H1 (cell line): ENCODE results near the gene C17orf113. TPM values are rescaled to one million over a fixed set of nuclear protein-coding genes. Genes with fewer than 3 reads are reported as not detected.

Experiments
- CTCF ChIA-PET: fragments of 300-600 bp; sonication (Branson Sonifier 250); formaldehyde crosslinking; loops from one replicate; lab custom pipeline; 2021; ENCODE audit not compliant: partially characterized antibody; lab: Charles Lee
- POLR2A ChIA-PET: fragments of 300-600 bp; sonication (Branson Sonifier 250); formaldehyde crosslinking; loops from one replicate; lab custom pipeline; 2021; ENCODE audit warnings: inconsistent platforms; ENCODE audit not compliant: partially characterized antibody; lab: Charles Lee
- DNase-seq, 2 experiments: peaks; one replicate each; pipeline versions ENCODE4 v3.0.0 to v3.0.0-alpha.2; 2010 to 2022; ENCODE audit warnings: low spot score in 2 of 2, low read depth in 1 of 2, mixed read lengths in 1 of 2
- FAIRE-seq: peaks from 2 replicates; lab custom pipeline; 2011; peaks lifted over from hg19 to GRCh38; lab: Jason Lieb, UNC
- H2AFZ ChIP-seq: 2 replicates; pipeline ENCODE4 v1.8.1; 2012; ENCODE audit warnings: low read length, inconsistent platforms
- H2AK5ac ChIP-seq: 2 replicates; pipeline ENCODE4 v1.6.1; 2013; ENCODE audit warnings: low read depth, low read length
- H2BK120ac ChIP-seq: replicated peaks from 2 replicates; pipeline ENCODE3; 2013; ENCODE audit warnings: low read depth, low read length, inconsistent platforms
- H2BK12ac ChIP-seq: 2 replicates; pipeline ENCODE4 v1.6.1; 2013; ENCODE audit warnings: low read depth, low read length
- H2BK15ac ChIP-seq: 2 replicates; pipeline ENCODE4 v1.6.1; 2013; ENCODE audit warnings: low read length
- H2BK20ac ChIP-seq: 2 replicates; pipeline ENCODE4 v1.6.1; 2013; ENCODE audit warnings: low read length
- H2BK5ac ChIP-seq: 2 replicates; pipeline ENCODE4 v1.6.1; 2013; ENCODE audit warnings: low read depth, low read length
- H3K14ac ChIP-seq: 2 replicates; pipeline ENCODE4 v1.6.1; 2013; ENCODE audit warnings: inconsistent platforms; ENCODE audit not compliant: insufficient read length
- H3K18ac ChIP-seq: 2 replicates; pipeline ENCODE4 v1.6.1; 2013; ENCODE audit warnings: low read length; ENCODE audit errors: extremely low read depth
- H3K23ac ChIP-seq: 2 replicates; pipeline ENCODE4 v1.6.1; 2013; ENCODE audit warnings: inconsistent platforms; ENCODE audit not compliant: insufficient read length
- H3K23me2 ChIP-seq: 2 replicates; pipeline ENCODE4 v1.6.1; 2013; ENCODE audit warnings: low read depth, low read length
- H3K27ac ChIP-seq: 2 replicates; pipeline ENCODE4 v1.6.1; 2011; ENCODE audit warnings: low read depth, low read length, inconsistent platforms
- H3K27me3 ChIP-seq, 4 experiments: replicated peaks in 1 of 4; 1 replicate in 1 of 4; 2 replicates in 3 of 4; pipeline versions ENCODE4 v1.6.1 to v1.8.1; 2011 to 2013; ENCODE audit warnings: low read length in 3 of 4, mild to moderate bottlenecking in 3 of 4, inconsistent platforms in 2 of 4, mixed read lengths in 2 of 4, moderate library complexity in 1 of 4; ENCODE audit not compliant: control insufficient read depth in 3 of 4, insufficient read depth in 3 of 4; ENCODE audit errors: extremely low read depth in 1 of 4
- H3K36me3 ChIP-seq, 4 experiments: 2 replicates each; pipeline versions ENCODE4 v1.6.1 to v1.8.1; 2011 to 2013; ENCODE audit warnings: mild to moderate bottlenecking in 4 of 4, low read length in 3 of 4, moderate library complexity in 2 of 4, control low read depth in 1 of 4, inconsistent platforms in 1 of 4; ENCODE audit not compliant: insufficient read depth in 4 of 4, control insufficient read depth in 2 of 4
- H3K4ac ChIP-seq: replicated peaks from 2 replicates; pipeline ENCODE3; 2013; ENCODE audit warnings: low read length, low read depth, mixed read lengths, inconsistent platforms; ENCODE audit not compliant: insufficient read length
- H3K4me1 ChIP-seq, 4 experiments: replicated peaks in 1 of 4; 1 replicate in 1 of 4; 2 replicates in 3 of 4; pipeline versions ENCODE4 v1.6.1 to v1.8.1; 2011 to 2013; ENCODE audit warnings: low read length in 3 of 4, inconsistent platforms in 2 of 4, mixed read lengths in 1 of 4; ENCODE audit not compliant: insufficient read depth in 4 of 4, control insufficient read depth in 3 of 4
- H3K4me2 ChIP-seq, 2 experiments: 2 replicates each; pipeline versions ENCODE4 v1.6.1 to v1.8.1; 2011 to 2013; ENCODE audit warnings: low read depth in 2 of 2, low read length in 2 of 2, control low read depth in 1 of 2, inconsistent platforms in 1 of 2, mild to moderate bottlenecking in 1 of 2; ENCODE audit not compliant: insufficient read depth in 1 of 2
- H3K4me3 ChIP-seq, 4 experiments: fragments of 200-600, 300-600 bp in 1 of 4; sonication (generic), shearing (Covaris generic), sonication (Bioruptor Twin) in 1 of 4; 2 replicates each; pipeline versions ENCODE4 v1.5.1 to v1.8.1; 2011 to 2016; ENCODE audit warnings: low read length in 4 of 4, low read depth in 3 of 4, control low read depth in 2 of 4, inconsistent platforms in 2 of 4, mild to moderate bottlenecking in 2 of 4, mixed read lengths in 1 of 4, moderate library complexity in 1 of 4; ENCODE audit not compliant: insufficient read depth in 2 of 4; ENCODE audit errors: extremely low read depth in 1 of 4
- H3K56ac ChIP-seq: replicated peaks from 2 replicates; pipeline ENCODE3; 2013; ENCODE audit warnings: low read depth, mild to moderate bottlenecking, mixed read lengths, low read length, inconsistent platforms; ENCODE audit not compliant: insufficient read length
- H3K79me1 ChIP-seq: 2 replicates; pipeline ENCODE4 v1.6.1; 2013; ENCODE audit warnings: low read depth, low read length, control low read depth
- H3K79me2 ChIP-seq, 2 experiments: 2 replicates each; pipeline versions ENCODE4 v1.6.1 to v1.8.1; 2012 to 2013; ENCODE audit warnings: low read length in 2 of 2, mild to moderate bottlenecking in 2 of 2, inconsistent platforms in 1 of 2; ENCODE audit not compliant: insufficient read depth in 2 of 2, control insufficient read depth in 1 of 2
- H3K9ac ChIP-seq, 4 experiments: replicated peaks in 1 of 4; 1 replicate in 1 of 4; 2 replicates in 3 of 4; pipeline versions ENCODE4 v1.6.1 to v1.8.1; 2011 to 2013; ENCODE audit warnings: low read depth in 3 of 4, low read length in 3 of 4, control low read depth in 2 of 4, mild to moderate bottlenecking in 2 of 4, moderate library complexity in 2 of 4, inconsistent platforms in 1 of 4; ENCODE audit errors: extremely low read depth in 1 of 4
- H3K9me3 ChIP-seq, 2 experiments: 2 replicates each; pipeline versions ENCODE4 v1.6.1 to v1.8.1; 2012 to 2013; ENCODE audit warnings: mild to moderate bottlenecking in 2 of 2, moderate library complexity in 2 of 2, control low read depth in 1 of 2, inconsistent platforms in 1 of 2, low read depth in 1 of 2, low read length in 1 of 2, mixed read lengths in 1 of 2; ENCODE audit not compliant: insufficient read depth in 2 of 2
- H4K20me1 ChIP-seq, 2 experiments: replicated peaks in 1 of 2; 2 replicates each; pipeline versions ENCODE3 to v1.8.1; 2011 to 2013; ENCODE audit warnings: inconsistent platforms in 2 of 2, low read length in 2 of 2, mild to moderate bottlenecking in 1 of 2; ENCODE audit not compliant: insufficient read depth in 2 of 2, control insufficient read depth in 1 of 2
- H4K5ac ChIP-seq: 2 replicates; pipeline ENCODE4 v1.6.1; 2013; ENCODE audit warnings: low read length, low read depth, mixed read lengths, inconsistent platforms; ENCODE audit not compliant: insufficient read length
- H4K8ac ChIP-seq: 2 replicates; pipeline ENCODE4 v1.8.0; 2013; ENCODE audit warnings: mild to moderate bottlenecking, moderate library complexity, low read length, inconsistent platforms; ENCODE audit not compliant: insufficient read depth; ENCODE audit errors: extremely low read depth
- H4K91ac ChIP-seq: replicated peaks from 2 replicates; pipeline ENCODE3; 2013; ENCODE audit warnings: low read length, mixed read lengths, inconsistent platforms; ENCODE audit not compliant: insufficient read length
- BRCA1 ChIP-seq: IDR thresholded peaks from 2 replicates; pipeline ENCODE4 v1.6.1; 2012; ENCODE audit warnings: low read depth, low read length, improper control_type of control experiment
- CBX5 ChIP-seq: fragments of 300-800, 300-1000 bp; sonication (generic); IDR thresholded peaks from 2 replicates; pipeline ENCODE4 v1.7.1; 2016; ENCODE audit warnings: antibody characterized with exemption, low read length, low read depth
- CTBP2 ChIP-seq: IDR thresholded peaks from 2 replicates; pipeline ENCODE4 v1.7.0; 2011; ENCODE audit warnings: borderline replicate concordance, mild to moderate bottlenecking, moderate library complexity, mixed read lengths, low read length; ENCODE audit not compliant: insufficient read depth, insufficient read length
- FOSL1 ChIP-seq: IDR thresholded peaks from 2 replicates; pipeline ENCODE4 v1.6.1; 2011; ENCODE audit warnings: mild to moderate bottlenecking, low read depth, low read length, moderate library complexity; ENCODE audit not compliant: insufficient read depth
- KDM5A ChIP-seq: fragments of 200-600 bp; IDR thresholded peaks from 2 replicates; pipeline ENCODE4 v1.7.1; 2012; ENCODE audit warnings: mild to moderate bottlenecking, low read length, inconsistent platforms, mixed read lengths
- MAFK ChIP-seq: IDR thresholded peaks from 2 replicates; pipeline ENCODE4 v1.6.1; 2012; ENCODE audit warnings: low read depth, mild to moderate bottlenecking, improper control_type of control experiment, low read length
- POU5F1 ChIP-seq: IDR thresholded peaks from 2 replicates; pipeline ENCODE4 v1.6.1; 2011; ENCODE audit warnings: low read depth, mild to moderate bottlenecking, low read length, moderate library complexity
- RFX5 ChIP-seq: IDR thresholded peaks from 2 replicates; pipeline ENCODE4 v1.6.1; 2011; ENCODE audit warnings: low read depth, low read length, improper control_type of control experiment, borderline replicate concordance
- SIN3A ChIP-seq, 2 experiments: IDR thresholded peaks in 1 of 2; conservative IDR thresholded peaks in 1 of 2; 2 replicates each; pipeline ENCODE4 v1.6.1; 2011 to 2012; ENCODE audit warnings: low read length in 2 of 2, improper control_type of control experiment in 1 of 2, low read depth in 1 of 2, mild to moderate bottlenecking in 1 of 2
- SP2 ChIP-seq: IDR thresholded peaks from 2 replicates; pipeline ENCODE4 v1.6.1; 2012; ENCODE audit warnings: mild to moderate bottlenecking, low read length, inconsistent platforms
- SUZ12 ChIP-seq: fragments of 200-600 bp; sonication (generic); IDR thresholded peaks from 2 replicates; pipeline ENCODE4 v1.6.1; 2012; ENCODE audit warnings: mild to moderate bottlenecking, inconsistent platforms, low read length, moderate library complexity, mixed read lengths
- WGBS, 2 experiments: shearing (Covaris generic) in 1 of 2; methylation state at CpG; one replicate each; pipeline versions ENCODE4 v1.1.6 to v1.1.7; 2013 to 2015; ENCODE audit warnings: low lambda C conversion rate in 2 of 2, mixed read lengths in 2 of 2, inconsistent platforms in 1 of 2, low coverage in 1 of 2, missing lambda C conversion rate in 1 of 2; ENCODE audit not compliant: insufficient replicate concordance in 2 of 2, insufficient coverage in 1 of 2, insufficient read length in 1 of 2; ENCODE audit errors: extremely low coverage in 1 of 2, missing lambda C conversion rate in 1 of 2; 5-methylcytosine and 5-hydroxymethylcytosine counted together
- polyA plus RNA-seq, 7 experiments: library from polyadenylated mRNA; depleted of rRNA in 3 of 7; stranded (reverse) in 5 of 7; unstranded in 2 of 7; fragments of >200 nt in 5 of 7; fragments of 200-250 nt in 2 of 7; gene quantifications; 1 replicate in 5 of 7; 2 replicates in 1 of 7; 4 replicates in 1 of 7; pipeline versions ENCODE4 v1.2.1 to v1.2.3, GENCODE V29; 2011 to 2013; ENCODE audit warnings: missing spikeins in 2 of 7, mixed read lengths in 2 of 7
- total RNA-seq: library from RNA; stranded (reverse); fragmentation: NEBNext Ultra II Directional; extraction: Animal tissue kit (Norgen Biotek cat#: 25700); gene quantifications from 2 replicates; pipeline ENCODE4 v1.2.1, GENCODE V29; 2021
- TF ChIP-seq, protein P1 (sequence below): IDR thresholded peaks from 2 replicates; pipeline ENCODE4 v1.6.1; 2012; ENCODE audit warnings: inconsistent platforms

The C17orf113 gene
- total and polyA plus RNA-seq, 2 of the 8 experiments (the other 6 are each of a cell fraction or from before 2014, with no cell fraction given), result 1.0 to 1.4 TPM

GRCh38 chr17:42065201-42065600, 14.8 kb upstream of the C17orf113 start:
- Histone ChIP-seq H3K4me3 (no peak overlapping the region), H3K4me2 (no peak overlapping the region), H2BK120ac (no peak overlapping the region), H3K79me2 (no peaks in the 10 kb centered on the region), H2BK15ac (no peak overlapping the region), H2AFZ (no peak overlapping the region), H4K91ac (no peak overlapping the region), H4K5ac (no peak overlapping the region), H3K18ac (no peak overlapping the region), H3K27ac (no peak overlapping the region), H3K9me3 (no peaks in the 10 kb centered on the region), H3K14ac (no peak overlapping the region), H4K20me1 (no peaks in the 10 kb centered on the region), H2BK20ac (no peak overlapping the region), H3K23ac (no peak overlapping the region), H3K56ac (no peak overlapping the region), H3K79me1 (no peaks in the 10 kb centered on the region), H3K23me2 (no peaks in the 10 kb centered on the region; the same call in 1 of the 2 replicates), H3K36me3 (no peaks in the 10 kb centered on the region), H3K4me1 (peaks cover 0 to 7% (median 5%) of the 10 kb centered on the region in 4 experiments; a peak in 6 of 7 replicates), H3K27me3 (no peaks in the 10 kb centered on the region), H4K8ac (no peak overlapping the region), H3K4ac (no peak overlapping the region), H3K9ac (no peak overlapping the region), H2AK5ac (no peak overlapping the region), H2BK12ac (no peak overlapping the region), H2BK5ac (no peak overlapping the region)
- WGBS, 2 experiments, result 90% methylated on average over 2 of the region's 2 CpGs; no CpG with 5 or more reads in 1 of the 2 experiments
- DNase-seq (no peak), FAIRE-seq (no peak)
- ChIA-PET POLR2A (interaction anchor here (0.8 to 2.5 kb wide), 8 partner anchors 9 to 48 kb away, joined by 3 to 9 read pairs (median 4); partner anchors contain the start of genes DNAJC7 and ZNF385C), CTCF (interaction anchor here (0.8 to 17.0 kb wide), 18 partner anchors 9 to 182 kb away, joined by 3 to 381 read pairs (median 5); partner anchors contain the start of genes C17orf113, DHX58, HSPB9 and KAT2A)
- no peak for TF ChIP-seq SP2
- no peak for TF ChIP-seq KDM5A
- no peak for TF ChIP-seq POU5F1
- no peak for TF ChIP-seq SIN3A (conservative IDR thresholded peaks at IDR 0.05 in 1 of 2, IDR thresholded peaks at IDR 0.05 in 1 of 2; ENCODE audit: low read depth in 1 of 2, low read length in 2 of 2)
- no peak for TF ChIP-seq RFX5
- no peak for TF ChIP-seq CTBP2
- no peak for TF ChIP-seq MAFK
- no peak for TF ChIP-seq BRCA1
- TF ChIP-seq CBX5, result no peak
- TF ChIP-seq, protein P1, sequence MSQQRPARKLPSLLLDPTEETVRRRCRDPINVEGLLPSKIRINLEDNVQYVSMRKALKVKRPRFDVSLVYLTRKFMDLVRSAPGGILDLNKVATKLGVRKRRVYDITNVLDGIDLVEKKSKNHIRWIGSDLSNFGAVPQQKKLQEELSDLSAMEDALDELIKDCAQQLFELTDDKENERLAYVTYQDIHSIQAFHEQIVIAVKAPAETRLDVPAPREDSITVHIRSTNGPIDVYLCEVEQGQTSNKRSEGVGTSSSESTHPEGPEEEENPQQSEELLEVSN, result no peak
- TF ChIP-seq FOSL1, result no peak
- TF ChIP-seq SUZ12, result no peak
